ENCODE measurements around the gene CGB7. TPM values are rescaled to one million over a fixed set of nuclear protein-coding genes. Genes with fewer than 3 reads are reported as not detected.
A peak's percentile ranks its signal among the peaks of the same experiment; 100 is the strongest.

The CGB7 gene
- total and polyA plus RNA-seq, 9 of the 15 experiments (the other 6 are each of a cell fraction or from before 2014, with no cell fraction given), result not detected

GRCh38 chr19:49085868-49086232, 28.3 kb upstream of the CGB7 start (continued):
- TF ChIP-seq, protein P1, sequence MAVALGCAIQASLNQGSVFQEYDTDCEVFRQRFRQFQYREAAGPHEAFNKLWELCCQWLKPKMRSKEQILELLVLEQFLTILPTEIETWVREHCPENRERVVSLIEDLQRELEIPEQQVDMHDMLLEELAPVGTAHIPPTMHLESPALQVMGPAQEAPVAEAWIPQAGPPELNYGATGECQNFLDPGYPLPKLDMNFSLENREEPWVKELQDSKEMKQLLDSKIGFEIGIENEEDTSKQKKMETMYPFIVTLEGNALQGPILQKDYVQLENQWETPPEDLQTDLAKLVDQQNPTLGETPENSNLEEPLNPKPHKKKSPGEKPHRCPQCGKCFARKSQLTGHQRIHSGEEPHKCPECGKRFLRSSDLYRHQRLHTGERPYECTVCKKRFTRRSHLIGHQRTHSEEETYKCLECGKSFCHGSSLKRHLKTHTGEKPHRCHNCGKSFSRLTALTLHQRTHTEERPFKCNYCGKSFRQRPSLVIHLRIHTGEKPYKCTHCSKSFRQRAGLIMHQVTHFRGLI (CRISPR knock-in tag; IDR thresholded peaks at IDR 0.05), result no peak
- TF ChIP-seq SIN3A (IDR thresholded peaks at IDR 0.05; ENCODE audit: borderline replicate concordance in 2 of 2, control insufficient read depth in 1 of 2, low read depth in 2 of 2, low read length in 2 of 2), result 0 out of 4 replicates have a peak, but pooled peaks of 1 of the 2 experiments have one; percentile 8
- TF ChIP-seq ATF2 (CRISPR knock-in tag; IDR thresholded peaks at IDR 0.05), result no peak
- no peak for TF ChIP-seq CXXC5 (CRISPR knock-in tag; IDR thresholded peaks at IDR 0.05)
- no peak for TF ChIP-seq ZNF124 (CRISPR knock-in tag; IDR thresholded peaks at IDR 0.05)

DNA sequence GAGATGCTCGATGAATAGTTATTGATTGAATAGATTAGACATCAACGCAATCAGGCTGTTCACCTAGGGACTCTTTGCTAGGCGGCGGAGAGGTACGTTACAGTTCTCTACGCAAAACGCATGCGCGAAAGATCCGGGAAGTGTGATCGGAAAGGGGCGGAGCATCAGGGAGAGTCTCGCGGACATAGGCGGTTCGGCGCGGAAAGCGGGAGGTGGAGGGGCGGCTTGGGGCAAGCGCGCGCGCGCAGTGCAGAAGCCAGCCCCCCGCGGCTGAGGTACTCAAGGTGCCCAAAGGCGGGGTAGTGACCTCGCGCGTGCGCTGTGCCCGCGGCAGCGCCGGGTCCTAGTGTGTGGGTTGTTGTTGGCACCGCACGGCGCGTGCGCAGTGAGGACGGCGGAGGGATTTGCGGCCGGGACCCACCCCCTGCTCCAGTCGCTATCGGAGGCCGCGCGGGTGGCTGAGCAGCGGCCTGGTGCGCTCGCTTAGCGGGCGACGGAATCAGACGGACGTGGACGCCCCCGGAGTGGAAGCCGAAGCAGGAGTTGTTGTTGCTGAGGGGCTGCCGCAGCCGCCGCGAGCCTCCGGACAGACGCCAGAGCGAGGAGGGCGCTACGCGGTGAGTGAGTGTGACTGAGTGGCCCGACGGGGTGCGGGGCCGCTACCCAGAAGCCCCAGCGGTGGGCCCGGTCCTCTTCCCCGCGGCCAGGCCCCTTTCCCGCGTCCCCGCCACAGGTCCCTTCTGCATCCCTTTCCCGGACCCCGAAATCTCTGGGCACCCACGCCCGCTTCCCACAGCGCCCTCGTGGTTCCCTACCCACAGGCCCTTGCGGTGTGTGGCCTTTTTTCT, 27.7 kb upstream of the CGB7 start, which contains the start of gene SNRNP70:
Gene SNRNP70, plus strand, starts transcription at position 432 of the 848 bp plus-strand sequence. CDS start 964 bp downstream, outside the sequence.
- peak within 1 kb of the TSS; percentile 94 to 98 for H3K9ac ChIP-seq (ENCODE audit: insufficient read depth in 1 of 2, low read depth in 2 of 2, low read length in 2 of 2)
- POLR2A ChIA-PET, result interaction anchor here (0.6 to 2.1 kb wide), 2 partner anchors 10 to 25 kb away, joined by 3 to 6 read pairs; no protein-coding TSS in a partner anchor
- H3K9me3 ChIP-seq (replicated peaks; ENCODE audit: control insufficient read depth, insufficient read depth, low read depth, low read length), result no peaks in the 10 kb centered on the region
- ATAC-seq (peak; percentile 96), FAIRE-seq (peak; percentile 96), DNase-seq (ENCODE audit: extremely low read depth in 1 of 4, low spot score in 3 of 4) (peak; percentile 99)
- H2AFZ ChIP-seq (ENCODE audit: low read depth, low read length), result peak within 1 kb of the TSS; percentile 95
- peak within 1 kb of the TSS; percentile 92 for H3K4me2 ChIP-seq (ENCODE audit: insufficient read depth, low read length)
- in situ Hi-C loops (cut with MboI), result no loop called here
- CTCF ChIA-PET (ENCODE audit: low intra/inter-chr PET ratio), result interaction anchor here (0.6 kb wide), 1 partner anchor 74 kb away, joined by 3 read pairs; no protein-coding TSS in a partner anchor
- H3K36me3 ChIP-seq (ENCODE audit: control insufficient read depth, insufficient read depth, low read length), result peaks cover 34% of the 10 kb centered on the region
- H3K4me3 ChIP-seq, result peak within 1 kb of the TSS; percentile 77
- H4K20me1 ChIP-seq (replicated peaks; ENCODE audit: control insufficient read depth, insufficient read depth, low read length), result peaks cover 26% of the 10 kb centered on the region
- intact Hi-C loops (cut with micrococcal nuclease), result no loop called here
- peak within 1 kb of the TSS; percentile 94 for H3K27ac ChIP-seq (ENCODE audit: extremely low read depth, low read depth, low read length)
- 1% methylated on average over 76 of the region's 89 CpGs for WGBS (ENCODE audit: insufficient coverage, low coverage, missing lambda C conversion rate)
- H3K79me2 ChIP-seq (ENCODE audit: control insufficient read depth, insufficient read depth, low read length), result peaks cover 51% of the 10 kb centered on the region
- no peaks in the 10 kb centered on the region for H3K9me1 ChIP-seq (ENCODE audit: control insufficient read depth, insufficient read depth, low read length)
- no peaks in the 10 kb centered on the region for H3K27me3 ChIP-seq (ENCODE audit: control insufficient read depth in 2 of 2, insufficient read depth in 2 of 2, low read length in 2 of 2)
- no TSS peak for BruUV-seq (replicated peaks)
- peaks cover 13 to 43% of the 10 kb centered on the region in 2 experiments; a peak in 4 of 5 replicates for H3K4me1 ChIP-seq (replicated peaks in 1 of 2; ENCODE audit: control insufficient read depth in 2 of 2, insufficient read depth in 2 of 2, low read length in 2 of 2)
- TF ChIP-seq USF1 (CRISPR knock-in tag; IDR thresholded peaks at IDR 0.05), result no peak; the same call in 1 of the 2 replicates
- TF ChIP-seq TBL1XR1 (IDR thresholded peaks at IDR 0.05; ENCODE audit: low read length in 2 of 2), result peak in 1 of 2 experiments; percentile 19; a peak in 1 of 4 replicates
- TF ChIP-seq FUS (optimal IDR thresholded peaks at IDR 0.05; ENCODE audit: low read depth, low read length), result peak; percentile 70
- TF ChIP-seq PHF8 (IDR thresholded peaks at IDR 0.05; ENCODE audit: borderline replicate concordance, low read length), result peak; percentile 95
- TF ChIP-seq BRD4 (IDR thresholded peaks at IDR 0.05), result peak; percentile 68; the same call in 1 of the 2 replicates
- no peak for TF ChIP-seq BHLHE40 (IDR thresholded peaks at IDR 0.05; ENCODE audit: low read length)
- TF ChIP-seq ARID1B (IDR thresholded peaks at IDR 0.05), result peak; percentile 23; the same call in 1 of the 2 replicates
- TF ChIP-seq MYNN (IDR thresholded peaks at IDR 0.05), result no peak; the same call in 1 of the 2 replicates
- no peak for TF ChIP-seq MYNN (CRISPR knock-in tag; IDR thresholded peaks at IDR 0.05)
- no peak for TF ChIP-seq ADNP (tag; IDR thresholded peaks at IDR 0.05)
- peak; percentile 92; the same call in 1 of the 2 replicates for TF ChIP-seq NR4A1 (CRISPR knock-in tag; IDR thresholded peaks at IDR 0.05)
- no peak for TF ChIP-seq NR4A1 (tag; IDR thresholded peaks at IDR 0.05)
